ENCODE measurements around the gene NECTIN3.

DNA sequence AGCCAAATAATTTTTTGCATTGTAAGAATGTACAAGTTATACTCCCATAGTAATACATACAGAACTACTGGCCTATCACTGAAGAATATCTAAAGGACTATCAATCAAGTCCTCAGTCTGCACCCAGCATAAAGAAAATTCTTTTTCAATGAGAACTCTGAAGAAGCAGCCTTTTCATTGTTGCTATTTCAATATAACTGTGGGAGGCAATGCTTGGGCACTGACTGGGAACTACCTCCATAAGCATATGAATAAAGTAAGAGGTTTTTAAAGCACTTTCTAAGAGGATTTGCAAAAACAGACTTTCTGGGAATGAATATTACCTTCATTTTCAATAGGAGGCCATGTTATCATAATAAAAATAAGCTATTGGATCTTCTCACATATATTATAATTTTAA, 24.6 kb upstream of the NECTIN3 start:
- no peak for TF ChIP-seq POLR2A (IDR thresholded peaks at IDR 0.05)
- TF ChIP-seq, protein P1, sequence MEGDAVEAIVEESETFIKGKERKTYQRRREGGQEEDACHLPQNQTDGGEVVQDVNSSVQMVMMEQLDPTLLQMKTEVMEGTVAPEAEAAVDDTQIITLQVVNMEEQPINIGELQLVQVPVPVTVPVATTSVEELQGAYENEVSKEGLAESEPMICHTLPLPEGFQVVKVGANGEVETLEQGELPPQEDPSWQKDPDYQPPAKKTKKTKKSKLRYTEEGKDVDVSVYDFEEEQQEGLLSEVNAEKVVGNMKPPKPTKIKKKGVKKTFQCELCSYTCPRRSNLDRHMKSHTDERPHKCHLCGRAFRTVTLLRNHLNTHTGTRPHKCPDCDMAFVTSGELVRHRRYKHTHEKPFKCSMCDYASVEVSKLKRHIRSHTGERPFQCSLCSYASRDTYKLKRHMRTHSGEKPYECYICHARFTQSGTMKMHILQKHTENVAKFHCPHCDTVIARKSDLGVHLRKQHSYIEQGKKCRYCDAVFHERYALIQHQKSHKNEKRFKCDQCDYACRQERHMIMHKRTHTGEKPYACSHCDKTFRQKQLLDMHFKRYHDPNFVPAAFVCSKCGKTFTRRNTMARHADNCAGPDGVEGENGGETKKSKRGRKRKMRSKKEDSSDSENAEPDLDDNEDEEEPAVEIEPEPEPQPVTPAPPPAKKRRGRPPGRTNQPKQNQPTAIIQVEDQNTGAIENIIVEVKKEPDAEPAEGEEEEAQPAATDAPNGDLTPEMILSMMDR (IDR thresholded peaks at IDR 0.05) = no peak
